Muscle layer of duodenum (tissue), 2 donors: Measurements from ENCODE around the gene P3H2.
A peak's percentile ranks its signal among the peaks of the same experiment; 100 is the strongest.

Source experiments
- H3K27ac ChIP-seq: one replicate; pipeline ENCODE4 v1.7.0; 2013; ENCODE audit warnings: mild to moderate bottlenecking, low read length
- H3K27me3 ChIP-seq: one replicate; pipeline ENCODE4 v1.7.0; 2013; ENCODE audit warnings: low read depth, mild to moderate bottlenecking, control low read depth, low read length
- H3K36me3 ChIP-seq, 2 donors: one replicate each; pipeline ENCODE4 v1.7.0; 2013; ENCODE audit warnings: low read length in 2 of 2, control low read depth in 1 of 2, mild to moderate bottlenecking in 1 of 2; ENCODE audit not compliant: insufficient read depth in 2 of 2, control insufficient read depth in 1 of 2
- H3K4me1 ChIP-seq, 2 donors: one replicate each; pipeline ENCODE4 v1.7.0; 2013; ENCODE audit warnings: low read length in 2 of 2, mild to moderate bottlenecking in 2 of 2, control low read depth in 1 of 2, moderate library complexity in 1 of 2; ENCODE audit not compliant: insufficient read depth in 2 of 2, control insufficient read depth in 1 of 2
- H3K4me3 ChIP-seq, 2 donors: one replicate each; pipeline ENCODE4 v1.7.0; 2013; ENCODE audit warnings: low read length in 2 of 2, low read depth in 1 of 2, mild to moderate bottlenecking in 1 of 2
- H3K9me3 ChIP-seq, 2 donors: one replicate each; pipeline ENCODE4 v1.7.0; 2013; ENCODE audit warnings: low read length in 2 of 2, control low read depth in 1 of 2, mild to moderate bottlenecking in 1 of 2; ENCODE audit not compliant: control insufficient read depth in 1 of 2
- donor health status: healthy.

Gene P3H2

GRCh38 chr3:190122198-190122771 is 1.6 kb upstream of the P3H2 start:
- Histone ChIP-seq H3K27me3 (no peaks in the 10 kb centered on the region), H3K36me3 (no peaks in the 10 kb centered on the region), H3K4me1 (peaks cover 0 to 10% of the 10 kb centered on the region in 2 donors), H3K27ac (no peak overlapping the region), H3K4me3 (no peak overlapping the region), H3K9me3 (no peaks in the 10 kb centered on the region)

GRCh38 chr3:190121383-190121782 is 686 bp upstream of the P3H2 start:
- Histone ChIP-seq H3K27ac (no peak overlapping the region), H3K4me3 (no peak overlapping the region), H3K36me3 (no peaks in the 10 kb centered on the region), H3K4me1 (peaks cover 0 to 10% of the 10 kb centered on the region in 2 donors), H3K9me3 (no peaks in the 10 kb centered on the region), H3K27me3 (no peaks in the 10 kb centered on the region)

- Histone ChIP-seq H3K4me3 (peak overlapping the region; percentile 67 to 80), H3K27ac (no peak overlapping the region), H3K9me3 (no peaks in the 10 kb centered on the region), H3K36me3 (no peaks in the 10 kb centered on the region), H3K4me1 (peaks cover 0 to 10% of the 10 kb centered on the region in 2 donors), H3K27me3 (no peaks in the 10 kb centered on the region)
These were observed 322 bp upstream of the P3H2 start for GRCh38 chr3:190121061-190121377.

- H3K27ac ChIP-seq = peak overlapping the region; percentile 59
These were observed 1.0 kb downstream of the P3H2 start for GRCh38 chr3:190119461-190120268.

DNA sequence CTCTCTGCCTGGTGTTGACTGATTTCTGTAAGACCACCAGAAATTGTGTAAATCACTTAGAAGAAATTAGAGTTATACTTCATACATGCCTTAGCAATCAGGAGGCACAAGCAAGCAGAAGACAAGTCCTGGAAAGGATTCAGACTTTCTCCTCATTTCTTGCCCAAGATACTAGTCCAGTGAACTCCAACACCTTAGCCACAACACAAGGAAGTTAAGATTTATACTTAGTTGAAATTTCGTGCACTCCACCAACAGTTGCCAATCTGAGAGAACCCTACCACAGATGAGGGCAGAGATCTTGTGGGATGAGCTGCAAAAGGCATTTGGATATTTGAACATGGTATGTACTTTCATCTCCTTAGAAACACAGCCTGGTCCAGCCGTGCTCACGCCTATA is 2.3 kb downstream of the P3H2 start:
- no peaks in the 10 kb centered on the region for H3K9me3 ChIP-seq
- peaks cover 0 to 10% of the 10 kb centered on the region in 2 donors for H3K4me1 ChIP-seq
- no peak overlapping the region for H3K27ac ChIP-seq
- no peaks in the 10 kb centered on the region for H3K27me3 ChIP-seq
- H3K36me3 ChIP-seq = no peaks in the 10 kb centered on the region
- H3K4me3 ChIP-seq = peak overlapping the region; percentile 14 to 34

More at GRCh38 chr3:190119461-190120268, 1.0 kb downstream of the P3H2 start:
- peaks cover 0 to 10% of the 10 kb centered on the region in 2 donors for H3K4me1 ChIP-seq
- H3K36me3 ChIP-seq = no peaks in the 10 kb centered on the region
- H3K4me3 ChIP-seq = peak overlapping the region; percentile 67 to 80
- no peaks in the 10 kb centered on the region for H3K27me3 ChIP-seq
- no peaks in the 10 kb centered on the region for H3K9me3 ChIP-seq

DNA sequence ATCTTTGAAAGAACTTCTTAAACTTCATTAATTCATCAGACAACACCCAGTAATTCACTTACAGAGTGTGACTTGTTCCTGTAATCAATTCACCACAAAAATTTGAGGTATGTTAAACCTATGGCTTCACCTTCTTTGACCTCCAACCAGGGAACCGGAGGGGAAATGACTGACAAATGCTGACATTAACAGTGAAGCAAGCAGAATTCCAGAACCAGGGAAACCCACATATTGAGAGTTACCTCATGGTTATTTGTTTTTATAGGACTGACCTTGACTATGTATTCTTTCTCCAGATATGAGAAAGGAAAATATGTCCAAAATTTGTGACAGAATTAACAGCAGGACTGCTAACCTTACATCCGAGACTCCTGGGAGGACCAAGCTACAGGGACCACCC is 2.7 kb downstream of the P3H2 start:
- Histone ChIP-seq H3K36me3 (no peaks in the 10 kb centered on the region), H3K9me3 (no peaks in the 10 kb centered on the region), H3K4me1 (peaks cover 0 to 10% of the 10 kb centered on the region in 2 donors), H3K27me3 (no peaks in the 10 kb centered on the region), H3K4me3 (peak overlapping the region; percentile 14 to 34), H3K27ac (no peak overlapping the region)

GRCh38 chr3:190116551-190117067 is 4.1 kb downstream of the P3H2 start:
- no peaks in the 10 kb centered on the region for H3K9me3 ChIP-seq
- no peaks in the 10 kb centered on the region for H3K36me3 ChIP-seq
- no peaks in the 10 kb centered on the region for H3K27me3 ChIP-seq
- H3K4me1 ChIP-seq = peaks cover 0 to 8% of the 10 kb centered on the region in 2 donors
- no peak overlapping the region for H3K27ac ChIP-seq
- H3K4me3 ChIP-seq = no peak overlapping the region

DNA sequence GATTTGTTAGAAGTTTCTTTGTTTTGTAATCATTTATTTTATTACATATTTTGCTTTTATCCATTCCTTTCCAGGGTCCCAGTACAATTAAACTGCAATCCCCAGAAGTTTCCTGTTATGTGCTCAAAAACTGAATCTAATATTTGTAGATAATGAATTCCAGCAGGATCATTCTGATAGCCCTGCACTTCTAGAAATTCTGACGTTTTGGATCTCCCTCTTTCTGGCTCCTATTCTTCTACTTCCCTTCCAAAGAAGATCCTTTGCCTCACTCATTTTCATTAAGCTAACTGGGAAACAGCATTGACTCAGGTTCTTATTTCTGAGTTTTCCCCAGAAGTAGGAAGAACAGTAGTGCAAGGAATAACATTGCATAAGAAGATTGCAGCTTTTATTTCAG is 9.9 kb downstream of the P3H2 start:
- no peak overlapping the region for H3K4me3 ChIP-seq
- H3K9me3 ChIP-seq = no peaks in the 10 kb centered on the region
- no peaks in the 10 kb centered on the region for H3K4me1 ChIP-seq
- no peaks in the 10 kb centered on the region for H3K27me3 ChIP-seq
- no peaks in the 10 kb centered on the region for H3K36me3 ChIP-seq
- no peak overlapping the region for H3K27ac ChIP-seq

DNA sequence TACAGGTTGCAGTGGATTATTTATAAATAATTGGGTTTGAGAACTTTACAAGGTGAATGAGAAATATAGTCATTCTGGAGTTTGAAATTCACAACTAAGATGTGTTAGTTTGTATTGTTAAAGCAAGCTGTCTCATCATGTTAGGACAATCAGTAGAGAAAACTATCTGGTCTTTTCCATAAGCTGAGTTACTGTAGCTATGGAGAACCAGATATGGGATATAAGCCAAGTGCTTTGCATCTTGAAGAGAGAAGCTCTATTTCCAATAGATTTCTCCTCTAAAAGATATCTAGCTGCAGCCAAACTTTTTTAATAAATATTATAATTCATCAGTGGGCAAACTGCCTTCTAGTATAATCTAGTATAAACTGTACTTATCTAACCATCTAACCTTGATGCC is 11.3 kb downstream of the P3H2 start:
- H3K4me3 ChIP-seq = no peak overlapping the region
- H3K27me3 ChIP-seq = no peaks in the 10 kb centered on the region
- no peaks in the 10 kb centered on the region for H3K9me3 ChIP-seq
- no peaks in the 10 kb centered on the region for H3K36me3 ChIP-seq
- no peak overlapping the region for H3K27ac ChIP-seq
- no peaks in the 10 kb centered on the region for H3K4me1 ChIP-seq

- Histone ChIP-seq H3K27me3 (no peaks in the 10 kb centered on the region), H3K9me3 (no peaks in the 10 kb centered on the region), H3K27ac (no peak overlapping the region), H3K4me3 (no peak overlapping the region), H3K4me1 (no peaks in the 10 kb centered on the region), H3K36me3 (no peaks in the 10 kb centered on the region)
These were observed 11.9 kb downstream of the P3H2 start for GRCh38 chr3:190108804-190109203.

GRCh38 chr3:190105876-190106275 is 14.8 kb downstream of the P3H2 start:
- Histone ChIP-seq H3K4me3 (no peak overlapping the region), H3K27ac (no peak overlapping the region), H3K27me3 (no peaks in the 10 kb centered on the region), H3K4me1 (peaks cover 0 to 9% of the 10 kb centered on the region in 2 donors), H3K9me3 (no peaks in the 10 kb centered on the region), H3K36me3 (no peaks in the 10 kb centered on the region)
